HepG2 (cell line): ENCODE measurements around the gene ATP9A. TPM values are rescaled to one million over a fixed set of nuclear protein-coding genes. Genes with fewer than 3 reads are reported as not detected.

Experiments
- CENPX ChIP-seq: sonication (generic); formaldehyde crosslinking; IDR thresholded peaks from 2 replicates; pipeline ENCODE4 v1.9.0; 2021; ENCODE audit warnings: mild to moderate bottlenecking, missing genetic modification reagents, moderate library complexity
- ESRRA ChIP-seq: sonication (generic); formaldehyde crosslinking; IDR thresholded peaks from 2 replicates; pipeline ENCODE4 v1.5.1; 2020; ENCODE audit warnings: mild to moderate bottlenecking, low read depth, missing genetic modification reagents
- IRF2 ChIP-seq: IDR thresholded peaks from 2 replicates; pipeline ENCODE4 v1.6.1; 2018; ENCODE audit warnings: missing genetic modification reagents, missing compliant biosample characterization
- KMT2B ChIP-seq: IDR thresholded peaks from 2 replicates; pipeline ENCODE4 v1.6.1; 2016; ENCODE audit warnings: missing genetic modification reagents, missing compliant biosample characterization
- MIXL1 ChIP-seq: IDR thresholded peaks from 2 replicates; pipeline ENCODE4 v1.6.1; 2016
- MTA1 ChIP-seq: sonication (generic); formaldehyde crosslinking; IDR thresholded peaks from 2 replicates; pipeline ENCODE4 v1.4.0; 2020; ENCODE audit warnings: missing genetic modification reagents, mild to moderate bottlenecking, borderline replicate concordance
- NR2F2 ChIP-seq: IDR thresholded peaks from 2 replicates; pipeline ENCODE4 v1.6.1; 2012; ENCODE audit warnings: low read depth, inconsistent platforms, borderline replicate concordance
- POLR2AphosphoS5 ChIP-seq: IDR thresholded peaks from 2 replicates; pipeline ENCODE4 v1.6.1; 2012; ENCODE audit warnings: low read depth, low read length
- ZMAT3 ChIP-seq: sonication (generic); formaldehyde crosslinking; conservative IDR thresholded peaks from 2 replicates; pipeline ENCODE4 v1.7.0; 2021; ENCODE audit warnings: missing genetic modification reagents
- ZNF253 ChIP-seq: sonication (generic); formaldehyde crosslinking; IDR thresholded peaks from 2 replicates; pipeline ENCODE4 v1.8.0; 2022; ENCODE audit warnings: mild to moderate bottlenecking, missing genetic modification reagents, borderline replicate concordance
- ZNF503 ChIP-seq: sonication (generic); formaldehyde crosslinking; IDR thresholded peaks from 2 replicates; pipeline ENCODE4 v1.4.0; 2020; ENCODE audit warnings: missing genetic modification reagents
- ZNF598 ChIP-seq: sonication (generic); formaldehyde crosslinking; IDR thresholded peaks from 2 replicates; pipeline ENCODE4 v1.5.1; 2020; ENCODE audit warnings: mild to moderate bottlenecking, missing genetic modification reagents, borderline replicate concordance
- polyA plus RNA-seq, 8 experiments: library from polyadenylated mRNA; depleted of rRNA in 3 of 8; stranded (reverse) in 7 of 8; unstranded in 1 of 8; fragments of >200 nt; fragmentation: Illumina TruSeq in 4 of 8; extraction: Trizol in 4 of 8; gene quantifications; 2 replicates each; pipeline versions ENCODE4 v1.2.1 to v1.2.3, GENCODE V29; 2011 to 2016; ENCODE audit warnings: low read depth in 4 of 8, missing spikeins in 1 of 8, mixed read lengths in 1 of 8; ENCODE audit not compliant: insufficient read depth in 1 of 8
- total RNA-seq, 5 experiments: library from RNA; depleted of rRNA; stranded (reverse); fragments of >200 nt; fragmentation: Illumina TruSeq; extraction: Trizol; gene quantifications; 2 replicates each; pipeline ENCODE4 v1.2.3, GENCODE V29; 2016; ENCODE audit warnings: low read depth in 1 of 5
- TF ChIP-seq, protein P1 (sequence below): sonication (generic); formaldehyde crosslinking; IDR thresholded peaks from 2 replicates; pipeline ENCODE4 v1.5.0; 2020; ENCODE audit warnings: mild to moderate bottlenecking, missing genetic modification reagents, borderline replicate concordance
- TF ChIP-seq, protein P2 (sequence below): sonication (generic); formaldehyde crosslinking; IDR thresholded peaks from 2 replicates; pipeline ENCODE4 v1.4.0; 2020; ENCODE audit warnings: missing genetic modification reagents, borderline replicate concordance
- TF ChIP-seq, protein P3 (sequence below): sonication (generic); formaldehyde crosslinking; conservative IDR thresholded peaks from 2 replicates; pipeline ENCODE4 v1.8.1; 2023; ENCODE audit warnings: missing genetic modification reagents
- TF ChIP-seq, protein P4 (sequence below): sonication (generic); formaldehyde crosslinking; IDR thresholded peaks from 2 replicates; pipeline ENCODE4 v1.8.1; 2022; ENCODE audit warnings: low read depth, mild to moderate bottlenecking, missing genetic modification reagents

The ATP9A gene
- total and polyA plus RNA-seq, 2 of the 13 experiments (the other 11 are each of a cell fraction or from before 2014, with no cell fraction given) = 11.8 to 18.5 TPM

DNA sequence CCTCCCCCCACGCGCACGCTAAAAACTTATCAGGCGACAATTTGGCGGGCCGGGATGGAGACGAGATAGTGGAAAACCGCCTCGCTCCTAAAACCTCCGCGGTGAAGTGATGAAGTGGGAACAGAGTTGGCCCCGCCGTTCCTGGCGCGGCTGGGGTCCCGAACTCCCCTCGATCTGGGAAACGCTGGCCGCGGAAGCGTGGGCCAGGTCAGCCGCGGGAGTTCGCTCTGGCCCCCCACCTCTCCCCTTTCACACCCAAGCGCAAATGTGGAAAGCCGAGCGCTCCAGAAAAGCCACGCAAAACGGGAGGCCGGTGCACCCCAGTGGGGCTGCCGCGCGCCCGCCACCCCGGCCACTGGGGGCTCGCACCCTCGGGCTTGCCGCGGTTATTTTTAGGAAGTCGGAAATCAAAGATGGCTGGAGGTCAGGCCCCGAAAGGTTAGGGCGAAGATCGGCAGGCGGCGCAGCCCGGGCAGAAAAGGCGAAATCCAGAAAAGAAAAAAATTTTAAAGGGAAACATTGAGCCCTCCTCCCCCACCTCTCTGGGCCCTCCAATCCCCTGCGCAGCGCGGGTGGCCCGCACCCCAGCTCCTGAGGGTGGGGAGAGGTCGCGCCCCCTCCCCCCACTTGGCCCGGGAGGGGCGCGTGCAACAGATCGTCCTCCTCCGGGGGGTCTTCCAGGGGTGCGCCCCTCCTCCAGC, 33.1 kb upstream of the ATP9A start (continued):
- TF ChIP-seq, protein P1, sequence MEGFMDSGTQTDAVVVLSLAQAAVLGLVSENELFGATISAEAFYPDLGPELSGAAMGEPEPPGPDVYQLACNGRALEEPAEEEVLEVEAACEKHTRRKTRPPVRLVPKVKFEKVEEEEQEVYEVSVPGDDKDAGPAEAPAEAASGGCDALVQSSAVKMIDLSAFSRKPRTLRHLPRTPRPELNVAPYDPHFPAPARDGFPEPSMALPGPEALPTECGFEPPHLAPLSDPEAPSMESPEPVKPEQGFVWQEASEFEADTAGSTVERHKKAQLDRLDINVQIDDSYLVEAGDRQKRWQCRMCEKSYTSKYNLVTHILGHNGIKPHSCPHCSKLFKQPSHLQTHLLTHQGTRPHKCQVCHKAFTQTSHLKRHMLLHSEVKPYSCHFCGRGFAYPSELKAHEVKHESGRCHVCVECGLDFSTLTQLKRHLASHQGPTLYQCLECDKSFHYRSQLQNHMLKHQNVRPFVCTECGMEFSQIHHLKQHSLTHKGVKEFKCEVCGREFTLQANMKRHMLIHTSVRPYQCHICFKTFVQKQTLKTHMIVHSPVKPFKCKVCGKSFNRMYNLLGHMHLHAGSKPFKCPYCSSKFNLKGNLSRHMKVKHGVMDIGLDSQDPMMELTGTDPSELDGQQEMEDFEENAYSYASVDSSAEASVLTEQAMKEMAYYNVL (CRISPR knock-in tag) = peak; percentile 47; the same call in 1 of the 2 replicates
- no peak; the same call in 1 of the 2 replicates for TF ChIP-seq ZNF598
- TF ChIP-seq IRF2 (CRISPR knock-in tag) = no peak
- no peak for TF ChIP-seq ZNF253 (CRISPR knock-in tag)
- TF ChIP-seq, protein P2, sequence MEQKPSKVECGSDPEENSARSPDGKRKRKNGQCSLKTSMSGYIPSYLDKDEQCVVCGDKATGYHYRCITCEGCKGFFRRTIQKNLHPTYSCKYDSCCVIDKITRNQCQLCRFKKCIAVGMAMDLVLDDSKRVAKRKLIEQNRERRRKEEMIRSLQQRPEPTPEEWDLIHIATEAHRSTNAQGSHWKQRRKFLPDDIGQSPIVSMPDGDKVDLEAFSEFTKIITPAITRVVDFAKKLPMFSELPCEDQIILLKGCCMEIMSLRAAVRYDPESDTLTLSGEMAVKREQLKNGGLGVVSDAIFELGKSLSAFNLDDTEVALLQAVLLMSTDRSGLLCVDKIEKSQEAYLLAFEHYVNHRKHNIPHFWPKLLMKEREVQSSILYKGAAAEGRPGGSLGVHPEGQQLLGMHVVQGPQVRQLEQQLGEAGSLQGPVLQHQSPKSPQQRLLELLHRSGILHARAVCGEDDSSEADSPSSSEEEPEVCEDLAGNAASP (CRISPR knock-in tag) = no peak
- TF ChIP-seq, protein P3, sequence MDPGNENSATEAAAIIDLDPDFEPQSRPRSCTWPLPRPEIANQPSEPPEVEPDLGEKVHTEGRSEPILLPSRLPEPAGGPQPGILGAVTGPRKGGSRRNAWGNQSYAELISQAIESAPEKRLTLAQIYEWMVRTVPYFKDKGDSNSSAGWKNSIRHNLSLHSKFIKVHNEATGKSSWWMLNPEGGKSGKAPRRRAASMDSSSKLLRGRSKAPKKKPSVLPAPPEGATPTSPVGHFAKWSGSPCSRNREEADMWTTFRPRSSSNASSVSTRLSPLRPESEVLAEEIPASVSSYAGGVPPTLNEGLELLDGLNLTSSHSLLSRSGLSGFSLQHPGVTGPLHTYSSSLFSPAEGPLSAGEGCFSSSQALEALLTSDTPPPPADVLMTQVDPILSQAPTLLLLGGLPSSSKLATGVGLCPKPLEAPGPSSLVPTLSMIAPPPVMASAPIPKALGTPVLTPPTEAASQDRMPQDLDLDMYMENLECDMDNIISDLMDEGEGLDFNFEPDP (CRISPR knock-in tag) = no peak
- no peak for TF ChIP-seq CENPX (CRISPR knock-in tag)
- no peak for TF ChIP-seq KMT2B (CRISPR knock-in tag)
- no peak for TF ChIP-seq MIXL1 (CRISPR knock-in tag)
- TF ChIP-seq ZNF503 (CRISPR knock-in tag) = no peak; the same call in 1 of the 2 replicates
- 0 out of 2 replicates have a peak, but pooled peaks have one; percentile 48 for TF ChIP-seq ZMAT3 (CRISPR knock-in tag)
- no peak for TF ChIP-seq POLR2AphosphoS5
- TF ChIP-seq ESRRA = no peak; the same call in 1 of the 2 replicates
- TF ChIP-seq NR2F2 = no peak
- TF ChIP-seq MTA1 (CRISPR knock-in tag) = peak; percentile 54; the same call in 1 of the 2 replicates
- TF ChIP-seq, protein P4, sequence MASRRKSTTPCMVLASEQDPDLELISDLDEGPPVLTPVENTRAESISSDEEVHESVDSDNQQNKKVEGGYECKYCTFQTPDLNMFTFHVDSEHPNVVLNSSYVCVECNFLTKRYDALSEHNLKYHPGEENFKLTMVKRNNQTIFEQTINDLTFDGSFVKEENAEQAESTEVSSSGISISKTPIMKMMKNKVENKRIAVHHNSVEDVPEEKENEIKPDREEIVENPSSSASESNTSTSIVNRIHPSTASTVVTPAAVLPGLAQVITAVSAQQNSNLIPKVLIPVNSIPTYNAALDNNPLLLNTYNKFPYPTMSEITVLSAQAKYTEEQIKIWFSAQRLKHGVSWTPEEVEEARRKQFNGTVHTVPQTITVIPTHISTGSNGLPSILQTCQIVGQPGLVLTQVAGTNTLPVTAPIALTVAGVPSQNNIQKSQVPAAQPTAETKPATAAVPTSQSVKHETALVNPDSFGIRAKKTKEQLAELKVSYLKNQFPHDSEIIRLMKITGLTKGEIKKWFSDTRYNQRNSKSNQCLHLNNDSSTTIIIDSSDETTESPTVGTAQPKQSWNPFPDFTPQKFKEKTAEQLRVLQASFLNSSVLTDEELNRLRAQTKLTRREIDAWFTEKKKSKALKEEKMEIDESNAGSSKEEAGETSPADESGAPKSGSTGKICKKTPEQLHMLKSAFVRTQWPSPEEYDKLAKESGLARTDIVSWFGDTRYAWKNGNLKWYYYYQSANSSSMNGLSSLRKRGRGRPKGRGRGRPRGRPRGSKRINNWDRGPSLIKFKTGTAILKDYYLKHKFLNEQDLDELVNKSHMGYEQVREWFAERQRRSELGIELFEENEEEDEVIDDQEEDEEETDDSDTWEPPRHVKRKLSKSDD = no peak
